Stimulated activated CD4-positive, alpha-beta T cell treated with anti-CD3 and anti-CD28 coated beads, Interleukin-12 subunit alpha, Interleukin-12 subunit beta, amount 100 ng/mL, for 48 hours (primary cell): Measurements from ENCODE around the gene RGCC.
A peak's percentile ranks its signal among the peaks of the same experiment; 100 is the strongest.

Experiments used
- DNase-seq, 3 donors: peaks; one replicate each; pipeline ENCODE4 v3.0.0-alpha.2; 2020; ENCODE audit warnings: low read depth in 2 of 3, low spot score in 1 of 3

Gene RGCC

GRCh38 chr13:41452462-41452861, 4.9 kb upstream of the RGCC start:
- no peak for DNase-seq

- no peak for DNase-seq
These were observed 3.7 kb upstream of the RGCC start for GRCh38 chr13:41453620-41454019.

GRCh38 chr13:41454170-41454569, 3.2 kb upstream of the RGCC start:
- no peak for DNase-seq

GRCh38 chr13:41455725-41456419, 1.5 kb upstream of the RGCC start:
- no peak for DNase-seq

GRCh38 chr13:41457589-41458186, 338 bp downstream of the RGCC start:
- DNase-seq = no peak

GRCh38 chr13:41458187-41458760, 924 bp downstream of the RGCC start:
- peak in 2 of 3 donors; percentile 31 to 41 for DNase-seq

GRCh38 chr13:41458761-41459431, 1.5 kb downstream of the RGCC start:
- peak in 2 of 3 donors; percentile 40 to 62 for DNase-seq

GRCh38 chr13:41459432-41460073, 2.2 kb downstream of the RGCC start:
- no peak for DNase-seq

- DNase-seq = no peak
These were observed 2.7 kb downstream of the RGCC start for GRCh38 chr13:41460074-41460465.

- DNase-seq = no peak
These were observed 3.6 kb downstream of the RGCC start for GRCh38 chr13:41460930-41461329.

- no peak for DNase-seq
These were observed 4.3 kb downstream of the RGCC start for GRCh38 chr13:41461527-41462139.

- no peak for DNase-seq
These were observed 5.1 kb downstream of the RGCC start for GRCh38 chr13:41462427-41462826.

GRCh38 chr13:41463838-41464602, 6.7 kb downstream of the RGCC start:
- peak in 1 of 3 donors; percentile 48 for DNase-seq

- peak; percentile 77 to 85 (median 83) for DNase-seq
These were observed 8.0 kb downstream of the RGCC start for GRCh38 chr13:41465241-41465847.

- no peak for DNase-seq
These were observed 8.6 kb downstream of the RGCC start for GRCh38 chr13:41465898-41466320.

- no peak for DNase-seq
These were observed 10.1 kb downstream of the RGCC start for GRCh38 chr13:41467425-41467945.

- no peak for DNase-seq
These were observed 11.3 kb downstream of the RGCC start for GRCh38 chr13:41468631-41469030.

GRCh38 chr13:41470196-41470595, 12.8 kb downstream of the RGCC start:
- peak in 2 of 3 donors; percentile 51 to 64 for DNase-seq

GRCh38 chr13:41471785-41472184, 14.4 kb downstream of the RGCC start:
- DNase-seq = no peak

GRCh38 chr13:41487222-41487621, 29.9 kb downstream of the RGCC start:
- DNase-seq = no peak
